Stomach (tissue), 4 donors: ENCODE results near the gene OR14A16.

Experiments
- CTCF ChIP-seq, 7 experiments: fragments of 450-650 bp in 4 of 7; fragments of 200-600 bp in 3 of 7; sonication (generic) in 3 of 7; IDR thresholded peaks; one replicate each; pipeline ENCODE4 v1.5.1; 2016 to 2019; ENCODE audit warnings: antibody characterized with exemption in 7 of 7, control low read depth in 2 of 7, mild to moderate bottlenecking in 1 of 7
- POLR2A ChIP-seq, 4 donors: fragments of 450-650 bp; IDR thresholded peaks; one replicate each; pipeline ENCODE4 v1.6.1; 2016; ENCODE audit warnings: antibody characterized with exemption in 4 of 4, control low read depth in 2 of 4, mild to moderate bottlenecking in 1 of 4, moderate library complexity in 1 of 4
- POLR2AphosphoS5 ChIP-seq, 3 donors: sonication (generic); formaldehyde crosslinking; IDR thresholded peaks; one replicate each; pipeline ENCODE4 v1.6.1; 2016; ENCODE audit warnings: antibody characterized with exemption in 3 of 3

GRCh38 chr1:247829656-247830055 lies 5.7 kb upstream of the OR14A16 start:
- TF ChIP-seq POLR2A (IDR thresholded peaks at IDR 0.05): no peak
- TF ChIP-seq CTCF (IDR thresholded peaks at IDR 0.05): no peak
- no peak for TF ChIP-seq POLR2AphosphoS5 (IDR thresholded peaks at IDR 0.05)
